Esophagus squamous epithelium (tissue), 5 donors: ENCODE measurements around the gene IL21. TPM values are rescaled to one million over a fixed set of nuclear protein-coding genes. Genes with fewer than 3 reads are reported as not detected.

Experiments
- DNase-seq: peaks from one replicate; lab custom pipeline; 2025; lab: John Stamatoyannopoulos, UW
- H3K27ac ChIP-seq, 4 donors: fragments of 200-600 bp; sonication (generic); one replicate each; pipeline ENCODE4 v1.5.1; 2016 to 2019; ENCODE audit warnings: mild to moderate bottlenecking in 1 of 4
- H3K27me3 ChIP-seq, 4 donors: fragments of 200-600 bp; sonication (generic); 1 replicate in 3 of 4; 2 replicates in 1 of 4; pipeline versions ENCODE4 v1.5.1 to v1.6.0; 2017 to 2021; ENCODE audit warnings: antibody characterized with exemption in 1 of 4
- H3K36me3 ChIP-seq, 3 donors: fragments of 200-600 bp; sonication (generic); one replicate each; pipeline ENCODE4 v1.5.1; 2016 to 2019
- H3K4me1 ChIP-seq, 3 donors: fragments of 200-600 bp; sonication (generic); one replicate each; pipeline ENCODE4 v1.5.1; 2017 to 2019
- H3K4me3 ChIP-seq, 4 donors: fragments of 200-600 bp; sonication (generic); 1 replicate in 3 of 4; 2 replicates in 1 of 4; pipeline ENCODE4 v1.5.1; 2016 to 2019; ENCODE audit warnings: mild to moderate bottlenecking in 2 of 4, moderate library complexity in 1 of 4
- H3K9me3 ChIP-seq, 3 donors: fragments of 200-600 bp; sonication (generic); one replicate each; pipeline ENCODE4 v1.5.1; 2016 to 2019
- CTCF ChIP-seq, 6 experiments: fragments of 450-650 bp in 4 of 6; fragments of 200-600 bp in 2 of 6; sonication (generic) in 2 of 6; IDR thresholded peaks; one replicate each; pipeline ENCODE4 v1.5.1; 2016 to 2019; ENCODE audit warnings: antibody characterized with exemption in 6 of 6, mild to moderate bottlenecking in 4 of 6, moderate library complexity in 4 of 6
- POLR2A ChIP-seq, 4 donors: fragments of 450-650 bp; IDR thresholded peaks; one replicate each; pipeline ENCODE4 v1.6.1; 2017; ENCODE audit warnings: antibody characterized with exemption in 4 of 4, mild to moderate bottlenecking in 4 of 4, moderate library complexity in 3 of 4
- WGBS, 2 donors: methylation state at CpG; one replicate each; pipeline ENCODE4 v1.1.5; 2018; 5-methylcytosine and 5-hydroxymethylcytosine counted together
- intact Hi-C: fragments of 100-400 bp; cut with DNase I; formaldehyde crosslinking; loops from one replicate; pipeline ENCODE4 v1.15.0; 2022
- total RNA-seq, 4 donors: library from RNA; depleted of rRNA; stranded (reverse); fragments of >200 nt; gene quantifications; one replicate each; pipeline ENCODE4 v1.1.0, GENCODE V29; 2016
- donor health status: DM: yes; HTN: yes; CAD: no.

IL21 gene
- under 1 TPM in 1 of 4 donors, not detected in 3; 0.66 TPM for total RNA-seq

- H3K27ac ChIP-seq: no peak within 1 kb of the TSS
- intact Hi-C loops: no loop called here
- H3K9me3 ChIP-seq: no peaks in the 10 kb centered on the region
- no peaks in the 10 kb centered on the region for H3K36me3 ChIP-seq
- no peaks in the 10 kb centered on the region for H3K4me1 ChIP-seq
- H3K27me3 ChIP-seq: no peaks in the 10 kb centered on the region
- no peak for DNase-seq
- WGBS, 2 donors: 40 to 52% methylated on average over 4 of the region's 4 CpGs
- no peak for TF ChIP-seq POLR2A (IDR thresholded peaks at IDR 0.05)
- no peak for TF ChIP-seq CTCF (IDR thresholded peaks at IDR 0.05)
- H3K4me3 ChIP-seq: no peak within 1 kb of the TSS
These were observed at the start of gene IL21 for GRCh38 chr4:122621016-122621507. Gene IL21 (minus strand): TSS chr4:122621066. CDS start chr4:122621011, 55 bp downstream.

GRCh38 chr4:122669911-122670738 lies 49.3 kb upstream of the IL21 start:
- TF ChIP-seq POLR2A (IDR thresholded peaks at IDR 0.05) (no peak), CTCF (IDR thresholded peaks at IDR 0.05) (no peak)
- 73% methylated on average over 2 of the region's 33 CpGs; no CpG with 5 or more reads in 1 of the 2 donors for WGBS, 2 donors
- intact Hi-C loops: no loop called here
- Histone ChIP-seq H3K36me3 (no peaks in the 10 kb centered on the region), H3K27ac (no peak overlapping the region), H3K4me3 (no peak overlapping the region), H3K27me3 (no peaks in the 10 kb centered on the region), H3K9me3 (no peaks in the 10 kb centered on the region), H3K4me1 (no peaks in the 10 kb centered on the region)
- no peak for DNase-seq

DNA sequence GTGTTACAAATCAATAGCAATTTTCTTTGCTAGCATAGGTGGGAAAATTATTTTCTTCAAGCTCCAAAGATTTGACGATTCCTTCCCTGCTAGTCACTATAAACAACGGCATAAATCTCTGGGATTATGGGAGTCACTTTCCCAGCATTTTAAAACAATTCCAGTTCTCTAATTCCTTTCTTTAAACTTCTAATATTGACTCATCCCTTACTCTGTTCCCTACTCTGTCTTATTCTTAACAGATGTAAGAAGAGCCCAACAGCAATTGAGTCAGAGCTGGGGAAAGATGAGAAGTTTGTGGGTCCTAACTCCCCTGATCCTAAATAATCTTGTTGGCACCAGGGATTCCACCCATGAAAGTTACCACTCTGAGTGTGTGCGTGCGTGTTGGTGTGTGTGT lies 47.4 kb upstream of the IL21 start:
- 53 to 77% methylated on average over 4 of the region's 4 CpGs for WGBS, 2 donors
- no peaks in the 10 kb centered on the region for H3K9me3 ChIP-seq
- no peak overlapping the region for H3K27ac ChIP-seq
- DNase-seq: no peak
- TF ChIP-seq CTCF (IDR thresholded peaks at IDR 0.05) (no peak), POLR2A (IDR thresholded peaks at IDR 0.05) (no peak)
- no peaks in the 10 kb centered on the region for H3K27me3 ChIP-seq
- no peaks in the 10 kb centered on the region for H3K36me3 ChIP-seq
- no peaks in the 10 kb centered on the region for H3K4me1 ChIP-seq
- intact Hi-C loops: no loop called here
- H3K4me3 ChIP-seq: no peak overlapping the region

- DNase-seq: no peak
- H3K36me3 ChIP-seq: no peaks in the 10 kb centered on the region
These were observed 45.8 kb upstream of the IL21 start for GRCh38 chr4:122666527-122667245.

More at GRCh38 chr4:122666527-122667245, 45.8 kb upstream of the IL21 start:
- 13 to 21% methylated on average over 2 of the region's 2 CpGs for WGBS, 2 donors
- no peak overlapping the region for H3K4me3 ChIP-seq
- no peak for TF ChIP-seq CTCF (IDR thresholded peaks at IDR 0.05)
- TF ChIP-seq POLR2A (IDR thresholded peaks at IDR 0.05): no peak
- H3K4me1 ChIP-seq: no peaks in the 10 kb centered on the region
- no peak overlapping the region for H3K27ac ChIP-seq
- intact Hi-C loops: no loop called here
- H3K9me3 ChIP-seq: no peaks in the 10 kb centered on the region
- no peaks in the 10 kb centered on the region for H3K27me3 ChIP-seq
